Bronchial epithelial cell (primary cell): ENCODE measurements around the gene PCBD2. TPM values are rescaled to one million over a fixed set of nuclear protein-coding genes. Genes with fewer than 3 reads are reported as not detected.
"Not testable (repeated sequence)": the region's sequence is repeated elsewhere in the genome, so short reads cannot be mapped to it uniquely, and the experiment has no call there.

Experiments used
- DNase-seq: peaks from one replicate; pipeline ENCODE4 v3.0.0-alpha.2; 2010; ENCODE audit warnings: low read depth
- FAIRE-seq: peaks from 2 replicates; lab custom pipeline; 2011; peaks lifted over from hg19 to GRCh38; lab: Jason Lieb, UNC
- H3K27me3 ChIP-seq: 2 replicates; pipeline ENCODE4 v1.5.1; 2011; ENCODE audit warnings: low read length; ENCODE audit not compliant: control insufficient read depth, insufficient read depth
- H3K36me3 ChIP-seq: 2 replicates; pipeline ENCODE4 v1.5.1; 2011; ENCODE audit warnings: low read length; ENCODE audit not compliant: control insufficient read depth, insufficient read depth
- H3K4me3 ChIP-seq: 2 replicates; pipeline ENCODE4 v1.5.1; 2011; ENCODE audit warnings: mild to moderate bottlenecking, low read depth, low read length, control low read depth
- total RNA-seq: library from RNA; depleted of rRNA; stranded (reverse); fragments of >200 nt; gene quantifications from 2 replicates; pipeline ENCODE4 v1.2.1, GENCODE V29; 2014
- TF ChIP-seq, protein P1 (sequence below): IDR thresholded peaks from 2 replicates; pipeline ENCODE4 v1.5.1; 2011; ENCODE audit warnings: mild to moderate bottlenecking, moderate library complexity, low read length, control low read depth, inconsistent platforms; ENCODE audit not compliant: insufficient read depth, severe bottlenecking

PCBD2 gene
- total RNA-seq = 6.8 and 6.9 TPM in 2 replicates

GRCh38 chr5:134904610-134905245 lies at the start of gene PCBD2:
Gene PCBD2, plus strand, starts transcription at chr5:134905131. Its CDS starts 9 bp downstream, at chr5:134905140.
- DNase-seq (peak; percentile 71), FAIRE-seq (no peak)
- Histone ChIP-seq H3K27me3 (no peaks in the 10 kb centered on the region), H3K4me3 (peak within 1 kb of the TSS; percentile 81), H3K36me3 (peaks cover 1% of the 10 kb centered on the region)
- TF ChIP-seq, protein P1, sequence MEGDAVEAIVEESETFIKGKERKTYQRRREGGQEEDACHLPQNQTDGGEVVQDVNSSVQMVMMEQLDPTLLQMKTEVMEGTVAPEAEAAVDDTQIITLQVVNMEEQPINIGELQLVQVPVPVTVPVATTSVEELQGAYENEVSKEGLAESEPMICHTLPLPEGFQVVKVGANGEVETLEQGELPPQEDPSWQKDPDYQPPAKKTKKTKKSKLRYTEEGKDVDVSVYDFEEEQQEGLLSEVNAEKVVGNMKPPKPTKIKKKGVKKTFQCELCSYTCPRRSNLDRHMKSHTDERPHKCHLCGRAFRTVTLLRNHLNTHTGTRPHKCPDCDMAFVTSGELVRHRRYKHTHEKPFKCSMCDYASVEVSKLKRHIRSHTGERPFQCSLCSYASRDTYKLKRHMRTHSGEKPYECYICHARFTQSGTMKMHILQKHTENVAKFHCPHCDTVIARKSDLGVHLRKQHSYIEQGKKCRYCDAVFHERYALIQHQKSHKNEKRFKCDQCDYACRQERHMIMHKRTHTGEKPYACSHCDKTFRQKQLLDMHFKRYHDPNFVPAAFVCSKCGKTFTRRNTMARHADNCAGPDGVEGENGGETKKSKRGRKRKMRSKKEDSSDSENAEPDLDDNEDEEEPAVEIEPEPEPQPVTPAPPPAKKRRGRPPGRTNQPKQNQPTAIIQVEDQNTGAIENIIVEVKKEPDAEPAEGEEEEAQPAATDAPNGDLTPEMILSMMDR = peak; percentile 98

- FAIRE-seq, DNase-seq, H3K27me3 ChIP-seq, H3K36me3 ChIP-seq, H3K4me3 ChIP-seq: not testable (repeated sequence)
Measured at GRCh38 chr5:134856465-134856864, 48.5 kb upstream of the PCBD2 start.

GRCh38 chr5:134857401-134857800 lies 47.5 kb upstream of the PCBD2 start:
- H3K36me3 ChIP-seq = peaks cover 6% of the 10 kb centered on the region
- H3K27me3 ChIP-seq = no peaks in the 10 kb centered on the region
- TF ChIP-seq, protein P1 = no peak
- DNase-seq = no peak
- FAIRE-seq = no peak
- no peak overlapping the region for H3K4me3 ChIP-seq

- H3K27me3 ChIP-seq = no peaks in the 10 kb centered on the region
- TF ChIP-seq, protein P1 = no peak
- FAIRE-seq = no peak
- H3K4me3 ChIP-seq = no peak overlapping the region
- no peaks in the 10 kb centered on the region for H3K36me3 ChIP-seq
- no peak for DNase-seq
Measured at GRCh38 chr5:134864707-134865106, 40.2 kb upstream of the PCBD2 start.

- Histone ChIP-seq H3K4me3 (no peak overlapping the region), H3K36me3 (no peaks in the 10 kb centered on the region), H3K27me3 (no peaks in the 10 kb centered on the region)
- TF ChIP-seq, protein P1 = no peak
- DNase-seq = no peak
- no peak for FAIRE-seq
Measured at GRCh38 chr5:134873494-134873893, 31.4 kb upstream of the PCBD2 start.

DNA sequence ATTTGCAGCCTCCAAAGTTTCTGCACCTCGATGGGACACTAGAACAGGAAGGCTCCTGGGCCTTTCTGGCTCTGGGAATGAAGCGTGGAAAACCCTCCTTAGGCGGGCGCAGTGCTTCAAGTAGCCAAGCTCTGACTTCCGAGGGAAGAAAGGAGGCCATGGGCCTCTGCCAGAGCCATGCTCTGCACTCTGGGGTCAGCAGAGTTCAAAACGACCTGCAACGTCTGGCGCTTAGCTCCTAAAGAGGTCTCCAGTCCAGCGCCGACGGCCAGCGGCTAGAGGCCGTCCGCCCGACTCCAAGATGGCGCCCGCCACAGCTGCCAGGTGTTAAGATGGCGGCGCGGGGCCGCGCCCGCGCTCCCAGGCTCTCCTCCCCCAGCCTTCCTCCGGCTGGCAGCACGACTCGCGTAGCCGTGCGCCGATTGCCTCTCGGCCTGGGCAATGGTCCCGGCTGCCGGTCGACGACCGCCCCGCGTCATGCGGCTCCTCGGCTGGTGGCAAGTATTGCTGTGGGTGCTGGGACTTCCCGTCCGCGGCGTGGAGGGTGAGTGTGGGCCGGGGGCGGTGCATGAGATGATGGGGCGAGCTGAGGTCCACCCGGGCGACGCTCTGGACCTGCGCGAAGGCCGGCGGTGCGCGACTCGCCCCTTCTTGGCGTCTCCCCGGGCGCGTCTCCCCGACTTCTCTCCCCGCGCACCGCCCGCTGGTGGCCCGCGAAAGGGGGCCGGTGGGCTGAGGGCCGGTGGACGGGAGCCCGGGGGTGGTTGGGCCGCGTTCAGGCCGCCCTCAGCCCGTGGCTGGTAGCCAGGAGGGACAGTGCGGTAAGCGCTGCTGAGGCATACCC lies 30.7 kb upstream of the PCBD2 start, which contains the start of gene TXNDC15:
TXNDC15 (plus strand) TSS at position 385 of the 844 bp plus-strand sequence; CDS start at position 442, 57 bp downstream.
- Histone ChIP-seq H3K36me3 (no peaks in the 10 kb centered on the region), H3K27me3 (no peaks in the 10 kb centered on the region), H3K4me3 (peak within 1 kb of the TSS; percentile 85)
- DNase-seq = peak; percentile 68
- no peak for FAIRE-seq
- TF ChIP-seq, protein P1 = no peak
